Activated CD8-positive, alpha-beta T cell treated with anti-CD3 and anti-CD28 coated beads for 36 hours (primary cell): ENCODE data around the gene CD44. TPM values are rescaled to one million over a fixed set of nuclear protein-coding genes. Genes with fewer than 3 reads are reported as not detected.

ENCODE experiments used
- ATAC-seq: fragments of 200-7000 bp; cut with Tn5 transposase; one replicate; pipeline ENCODE4 v1.10.0; 2021; ENCODE audit warnings: mild to moderate bottlenecking, moderate library complexity
- CTCF ChIA-PET: fragments of 350-600 bp; sonication (Branson Sonifier 250); formaldehyde crosslinking; loops from one replicate; lab custom pipeline; 2021; ENCODE audit warnings: antibody characterized with exemption; lab: Charles Lee
- POLR2A ChIA-PET: fragments of 350-600 bp; sonication (Branson Sonifier 250); formaldehyde crosslinking; loops from one replicate; lab custom pipeline; 2021; ENCODE audit warnings: antibody characterized with exemption; lab: Charles Lee
- DNase-seq: peaks from one replicate; pipeline ENCODE4 v3.0.0-alpha.2; 2020
- H3K27ac Mint-ChIP-seq: one replicate; pipeline ENCODE4 v1.8.0; 2021; ENCODE audit warnings: mild to moderate bottlenecking, mixed read lengths
- H3K27me3 Mint-ChIP-seq: one replicate; pipeline ENCODE4 v1.8.0; 2021; ENCODE audit warnings: mixed read lengths
- H3K36me3 Mint-ChIP-seq: one replicate; pipeline ENCODE4 v1.8.0; 2021; ENCODE audit warnings: low read depth, mixed read lengths
- H3K4me1 Mint-ChIP-seq: one replicate; pipeline ENCODE4 v1.8.0; 2021; ENCODE audit warnings: low read depth, mixed read lengths
- H3K4me3 Mint-ChIP-seq: one replicate; pipeline ENCODE4 v1.8.0; 2021; ENCODE audit warnings: mild to moderate bottlenecking, moderate library complexity, mixed read lengths
- H3K9me3 Mint-ChIP-seq: one replicate; pipeline ENCODE4 v1.8.0; 2021; ENCODE audit warnings: mixed read lengths
- intact Hi-C: fragments of 100-400 bp; cut with micrococcal nuclease; formaldehyde crosslinking; loops from one replicate; pipeline ENCODE4 v1.10.0; 2022
- total RNA-seq, 2 experiments: library from RNA; stranded (reverse); gene quantifications; one replicate each; pipeline ENCODE4 v1.2.3, GENCODE V29; 2021
- TF ChIP-seq, protein P1 (sequence below): fragments of 200-600 bp; IDR thresholded peaks from one replicate; pipeline ENCODE4 v1.8.0; 2022; ENCODE audit warnings: antibody characterized with exemption, mild to moderate bottlenecking

The CD44 gene
- total RNA-seq, 2 experiments from 2014 or later = 363 to 373 TPM

DNA sequence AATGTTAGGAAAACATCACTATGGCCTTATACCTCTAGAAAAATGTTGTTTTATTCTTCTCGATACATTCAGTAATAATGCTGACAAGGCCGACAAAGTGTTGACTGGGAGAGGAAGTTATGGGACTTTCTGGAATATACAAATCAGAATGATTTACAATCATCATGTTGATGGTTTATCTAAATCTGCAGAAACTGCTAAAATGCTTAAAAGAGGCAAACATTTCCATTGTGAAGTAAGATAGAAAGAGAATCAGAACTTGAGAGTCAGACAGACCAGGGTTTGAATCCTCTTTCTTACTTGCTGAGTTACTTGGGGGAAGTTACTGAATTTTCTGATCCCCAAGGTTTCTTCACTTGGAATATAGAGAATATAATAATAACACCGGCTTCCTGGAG is 89.4 kb downstream of the CD44 start:
- H3K36me3 Mint-ChIP-seq = peaks cover 94% of the 10 kb centered on the region
- H3K4me1 Mint-ChIP-seq = peaks cover 15% of the 10 kb centered on the region
- ATAC-seq = no peak
- TF ChIP-seq, protein P1, sequence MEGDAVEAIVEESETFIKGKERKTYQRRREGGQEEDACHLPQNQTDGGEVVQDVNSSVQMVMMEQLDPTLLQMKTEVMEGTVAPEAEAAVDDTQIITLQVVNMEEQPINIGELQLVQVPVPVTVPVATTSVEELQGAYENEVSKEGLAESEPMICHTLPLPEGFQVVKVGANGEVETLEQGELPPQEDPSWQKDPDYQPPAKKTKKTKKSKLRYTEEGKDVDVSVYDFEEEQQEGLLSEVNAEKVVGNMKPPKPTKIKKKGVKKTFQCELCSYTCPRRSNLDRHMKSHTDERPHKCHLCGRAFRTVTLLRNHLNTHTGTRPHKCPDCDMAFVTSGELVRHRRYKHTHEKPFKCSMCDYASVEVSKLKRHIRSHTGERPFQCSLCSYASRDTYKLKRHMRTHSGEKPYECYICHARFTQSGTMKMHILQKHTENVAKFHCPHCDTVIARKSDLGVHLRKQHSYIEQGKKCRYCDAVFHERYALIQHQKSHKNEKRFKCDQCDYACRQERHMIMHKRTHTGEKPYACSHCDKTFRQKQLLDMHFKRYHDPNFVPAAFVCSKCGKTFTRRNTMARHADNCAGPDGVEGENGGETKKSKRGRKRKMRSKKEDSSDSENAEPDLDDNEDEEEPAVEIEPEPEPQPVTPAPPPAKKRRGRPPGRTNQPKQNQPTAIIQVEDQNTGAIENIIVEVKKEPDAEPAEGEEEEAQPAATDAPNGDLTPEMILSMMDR = no peak
- CTCF ChIA-PET = interaction anchor here (1.8 kb wide), 1 partner anchor 9 kb away, joined by 6 read pairs; no protein-coding TSS in a partner anchor
- H3K4me3 Mint-ChIP-seq = no peak overlapping the region
- H3K9me3 Mint-ChIP-seq = peaks cover 4% of the 10 kb centered on the region
- intact Hi-C loops = no loop called here
- H3K27me3 Mint-ChIP-seq = no peaks in the 10 kb centered on the region
- POLR2A ChIA-PET = interaction anchor here (1.6 kb wide), 1 partner anchor 13 kb away, joined by 3 read pairs; no protein-coding TSS in a partner anchor
- no peak overlapping the region for H3K27ac Mint-ChIP-seq
- no peak for DNase-seq

DNA sequence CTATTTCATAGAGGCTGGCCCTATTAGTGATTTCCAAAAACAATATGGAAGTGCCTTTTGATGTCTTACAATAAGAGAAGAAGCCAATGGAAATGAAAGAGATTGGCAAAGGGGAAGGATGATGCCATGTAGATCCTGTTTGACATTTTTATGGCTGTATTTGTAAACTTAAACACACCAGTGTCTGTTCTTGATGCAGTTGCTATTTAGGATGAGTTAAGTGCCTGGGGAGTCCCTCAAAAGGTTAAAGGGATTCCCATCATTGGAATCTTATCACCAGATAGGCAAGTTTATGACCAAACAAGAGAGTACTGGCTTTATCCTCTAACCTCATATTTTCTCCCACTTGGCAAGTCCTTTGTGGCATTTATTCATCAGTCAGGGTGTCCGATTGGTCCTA is 91.4 kb downstream of the CD44 start:
- Mint-ChIP-seq H3K4me1 (peaks cover 31% of the 10 kb centered on the region), H3K27me3 (no peaks in the 10 kb centered on the region), H3K27ac (no peak overlapping the region), H3K4me3 (no peak overlapping the region), H3K36me3 (peaks cover 83% of the 10 kb centered on the region), H3K9me3 (peaks cover 15% of the 10 kb centered on the region)
- CTCF ChIA-PET = interaction anchor here (1.1 kb wide), 1 partner anchor 12 kb away, joined by 4 read pairs; no protein-coding TSS in a partner anchor
- POLR2A ChIA-PET = no interaction called here
- intact Hi-C loops = loop anchor here (5.0 kb wide), 1 partner anchor 233 kb away; no protein-coding TSS in a partner anchor
- ATAC-seq (no peak), DNase-seq (no peak)
- TF ChIP-seq, protein P1 = no peak

DNA sequence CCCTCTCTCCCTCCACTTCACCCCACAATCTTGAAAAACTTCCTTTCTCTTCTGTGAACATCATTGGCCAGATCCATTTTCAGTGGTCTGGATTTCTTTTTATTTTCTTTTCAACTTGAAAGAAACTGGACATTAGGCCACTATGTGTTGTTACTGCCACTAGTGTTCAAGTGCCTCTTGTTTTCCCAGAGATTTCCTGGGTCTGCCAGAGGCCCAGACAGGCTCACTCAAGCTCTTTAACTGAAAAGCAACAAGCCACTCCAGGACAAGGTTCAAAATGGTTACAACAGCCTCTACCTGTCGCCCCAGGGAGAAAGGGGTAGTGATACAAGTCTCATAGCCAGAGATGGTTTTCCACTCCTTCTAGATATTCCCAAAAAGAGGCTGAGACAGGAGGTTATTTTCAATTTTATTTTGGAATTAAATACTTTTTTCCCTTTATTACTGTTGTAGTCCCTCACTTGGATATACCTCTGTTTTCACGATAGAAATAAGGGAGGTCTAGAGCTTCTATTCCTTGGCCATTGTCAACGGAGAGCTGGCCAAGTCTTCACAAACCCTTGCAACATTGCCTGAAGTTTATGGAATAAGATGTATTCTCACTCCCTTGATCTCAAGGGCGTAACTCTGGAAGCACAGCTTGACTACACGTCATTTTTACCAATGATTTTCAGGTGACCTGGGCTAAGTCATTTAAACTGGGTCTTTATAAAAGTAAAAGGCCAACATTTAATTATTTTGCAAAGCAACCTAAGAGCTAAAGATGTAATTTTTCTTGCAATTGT is 92.3 kb downstream of the CD44 start:
- ATAC-seq (no peak), DNase-seq (no peak)
- H3K27ac Mint-ChIP-seq = no peak overlapping the region
- H3K9me3 Mint-ChIP-seq = peaks cover 15% of the 10 kb centered on the region
- CTCF ChIA-PET = interaction anchor here (0.9 to 1.2 kb wide), 3 partner anchors 8 to 12 kb away, joined by 3 to 4 read pairs (median 3); no protein-coding TSS in a partner anchor
- H3K27me3 Mint-ChIP-seq = no peaks in the 10 kb centered on the region
- H3K36me3 Mint-ChIP-seq = peaks cover 75% of the 10 kb centered on the region
- peaks cover 40% of the 10 kb centered on the region for H3K4me1 Mint-ChIP-seq
- no peak overlapping the region for H3K4me3 Mint-ChIP-seq
- TF ChIP-seq, protein P1 = no peak
- intact Hi-C loops = loop anchor here (5.0 kb wide), 1 partner anchor 234 kb away; no protein-coding TSS in a partner anchor
- POLR2A ChIA-PET = no interaction called here

GRCh38 chr11:35232891-35233330 is 93.9 kb downstream of the CD44 start:
- Mint-ChIP-seq H3K4me3 (no peak overlapping the region), H3K27me3 (no peaks in the 10 kb centered on the region), H3K27ac (no peak overlapping the region), H3K9me3 (peaks cover 15% of the 10 kb centered on the region), H3K36me3 (peaks cover 60% of the 10 kb centered on the region), H3K4me1 (peaks cover 52% of the 10 kb centered on the region)
- DNase-seq (no peak), ATAC-seq (no peak)
- intact Hi-C loops = loop anchor here (5.0 kb wide), 1 partner anchor 236 kb away; no protein-coding TSS in a partner anchor
- CTCF ChIA-PET = interaction anchor here (1.7 to 2.4 kb wide), 2 partner anchors 9 to 73 kb away, joined by 4 to 11 read pairs; no protein-coding TSS in a partner anchor
- POLR2A ChIA-PET = no interaction called here
- TF ChIP-seq, protein P1 = no peak

DNA sequence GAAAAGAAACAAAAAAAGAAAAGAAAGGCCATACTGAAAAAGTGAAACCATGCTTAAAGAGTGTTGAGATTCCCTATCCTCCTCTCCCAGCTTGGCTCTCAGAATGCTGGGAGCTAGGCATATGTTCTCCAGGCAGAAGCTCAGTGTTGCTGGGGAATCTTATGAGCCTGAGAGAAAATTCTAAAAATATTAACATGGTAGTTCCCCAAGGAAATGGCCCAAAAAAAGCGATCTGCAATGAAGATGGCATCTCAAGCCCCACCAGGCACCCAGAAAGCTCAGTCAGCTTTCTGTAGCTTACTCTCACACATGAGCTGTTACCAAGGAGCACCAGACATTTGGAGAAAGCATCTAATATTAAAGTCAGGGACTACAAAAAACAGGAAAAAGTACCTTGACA is 94.5 kb downstream of the CD44 start:
- Mint-ChIP-seq H3K27me3 (no peaks in the 10 kb centered on the region), H3K4me3 (no peak overlapping the region), H3K4me1 (peaks cover 58% of the 10 kb centered on the region), H3K9me3 (peaks cover 15% of the 10 kb centered on the region), H3K36me3 (peaks cover 54% of the 10 kb centered on the region), H3K27ac (peak overlapping the region; percentile 14)
- CTCF ChIA-PET = interaction anchor here (1.7 to 6.1 kb wide), 3 partner anchors 9 to 72 kb away, joined by 4 to 35 read pairs (median 11); no protein-coding TSS in a partner anchor
- ATAC-seq = no peak
- TF ChIP-seq, protein P1 = no peak
- POLR2A ChIA-PET = no interaction called here
- intact Hi-C loops = loop anchor here (5.0 kb wide), 1 partner anchor 236 kb away; no protein-coding TSS in a partner anchor
- no peak for DNase-seq
